Panc1 (cell line): ENCODE results near the gene ZCCHC24. TPM values are rescaled to one million over a fixed set of nuclear protein-coding genes. Genes with fewer than 3 reads are reported as not detected.

ENCODE experiments used
- ATAC-seq: fragments of 200-7000 bp; cut with Tn5 transposase; 2 replicates; pipeline ENCODE4 v1.9.1; 2020; ENCODE audit warnings: mild to moderate bottlenecking, moderate library complexity
- BruUV-seq: library from RNA; stranded (reverse); fragments of 400-500 nt; replicated peaks from 2 replicates; lab custom pipeline; 2021; lab: Mats Ljungman, UMichigan
- CTCF ChIA-PET: fragments of 300-600 bp; sonication (Branson Sonifier 250); formaldehyde crosslinking; loops from one replicate; lab custom pipeline; 2022; ENCODE audit warnings: antibody characterized with exemption; lab: Charles Lee
- POLR2A ChIA-PET: fragments of 300-600 bp; sonication (Branson Sonifier 250); formaldehyde crosslinking; loops from one replicate; lab custom pipeline; 2022; ENCODE audit warnings: antibody characterized with exemption; lab: Charles Lee
- DNase-seq: peaks from one replicate; pipeline ENCODE4 v3.0.0-alpha.2; 2010; ENCODE audit warnings: low read depth, low spot score
- H3K27ac ChIP-seq: 2 replicates; pipeline ENCODE4 v1.5.1; 2011; ENCODE audit warnings: mild to moderate bottlenecking, low read length, inconsistent platforms
- H3K27me3 ChIP-seq: fragments of 200-500 bp; sonication (Bioruptor generic); 2 replicates; pipeline ENCODE4 v1.6.0; 2014; ENCODE audit warnings: low read length, inconsistent platforms; ENCODE audit not compliant: control insufficient read depth, insufficient read depth
- H3K36me3 ChIP-seq: fragments of 200-500 bp; sonication (Bioruptor generic); 2 replicates; pipeline ENCODE4 v1.5.1; 2014; ENCODE audit warnings: inconsistent platforms, mild to moderate bottlenecking, low read length, moderate library complexity; ENCODE audit not compliant: control insufficient read depth, insufficient read depth
- H3K4me1 ChIP-seq: 2 replicates; pipeline ENCODE4 v1.5.1; 2011; ENCODE audit warnings: inconsistent platforms, mild to moderate bottlenecking, low read length, moderate library complexity; ENCODE audit not compliant: control insufficient read depth, insufficient read depth
- H3K4me3 ChIP-seq, 2 experiments: 2 replicates each; pipeline ENCODE4 v1.5.1; 2011 to 2012; ENCODE audit warnings: low read depth in 2 of 2, low read length in 2 of 2, mild to moderate bottlenecking in 2 of 2, inconsistent platforms in 1 of 2, moderate library complexity in 1 of 2
- H3K9me3 ChIP-seq: fragments of 200-500 bp; sonication (Bioruptor generic); 2 replicates; pipeline ENCODE4 v1.5.1; 2014; ENCODE audit warnings: low read depth, mild to moderate bottlenecking, inconsistent platforms, low read length, moderate library complexity; ENCODE audit not compliant: control insufficient read depth, insufficient read depth
- POLR2AphosphoS5 ChIP-seq: IDR thresholded peaks from 2 replicates; pipeline ENCODE4 v1.6.1; 2012; ENCODE audit warnings: mild to moderate bottlenecking, low read depth, low read length, moderate library complexity
- SIN3A ChIP-seq: IDR thresholded peaks from 2 replicates; pipeline ENCODE4 v1.6.1; 2012; ENCODE audit warnings: low read depth, mild to moderate bottlenecking, low read length, moderate library complexity, borderline replicate concordance; ENCODE audit not compliant: insufficient read depth
- TCF7L2 ChIP-seq: IDR thresholded peaks from 2 replicates; pipeline ENCODE4 v1.6.1; 2011; ENCODE audit warnings: mild to moderate bottlenecking, low read depth, low read length, inconsistent platforms
- in situ Hi-C: cut with HindIII; loops from 2 replicates; pipeline ENCODE4 v1.10.0; 2016; ENCODE audit warnings: low sequenced_read_pairs, low pct_unique_long_range_greater_than_20kb
- intact Hi-C: fragments of 100-400 bp; cut with micrococcal nuclease; formaldehyde crosslinking; loops from one replicate; pipeline ENCODE4 v1.10.0; 2022; ENCODE audit not compliant: unreplicated experiment
- total RNA-seq: library from RNA; stranded (reverse); gene quantifications from one replicate; pipeline ENCODE4 v1.2.1, GENCODE V29; 2021; ENCODE audit not compliant: unreplicated experiment
- TF ChIP-seq, protein P1 (sequence below): fragments of 450-650 bp; IDR thresholded peaks from 2 replicates; pipeline ENCODE4 v1.5.1; 2017; ENCODE audit warnings: mild to moderate bottlenecking
- TF ChIP-seq, protein P2 (sequence below), 2 experiments: IDR thresholded peaks; 2 replicates each; pipeline ENCODE4 v1.6.1; 2011 to 2012; ENCODE audit warnings: low read depth in 2 of 2, control low read depth in 1 of 2, low read length in 1 of 2, mild to moderate bottlenecking in 1 of 2, moderate library complexity in 1 of 2; ENCODE audit not compliant: insufficient read depth in 1 of 2

Gene ZCCHC24
- total RNA-seq, 1 experiment from 2014 or later, result 7.8 TPM

DNA sequence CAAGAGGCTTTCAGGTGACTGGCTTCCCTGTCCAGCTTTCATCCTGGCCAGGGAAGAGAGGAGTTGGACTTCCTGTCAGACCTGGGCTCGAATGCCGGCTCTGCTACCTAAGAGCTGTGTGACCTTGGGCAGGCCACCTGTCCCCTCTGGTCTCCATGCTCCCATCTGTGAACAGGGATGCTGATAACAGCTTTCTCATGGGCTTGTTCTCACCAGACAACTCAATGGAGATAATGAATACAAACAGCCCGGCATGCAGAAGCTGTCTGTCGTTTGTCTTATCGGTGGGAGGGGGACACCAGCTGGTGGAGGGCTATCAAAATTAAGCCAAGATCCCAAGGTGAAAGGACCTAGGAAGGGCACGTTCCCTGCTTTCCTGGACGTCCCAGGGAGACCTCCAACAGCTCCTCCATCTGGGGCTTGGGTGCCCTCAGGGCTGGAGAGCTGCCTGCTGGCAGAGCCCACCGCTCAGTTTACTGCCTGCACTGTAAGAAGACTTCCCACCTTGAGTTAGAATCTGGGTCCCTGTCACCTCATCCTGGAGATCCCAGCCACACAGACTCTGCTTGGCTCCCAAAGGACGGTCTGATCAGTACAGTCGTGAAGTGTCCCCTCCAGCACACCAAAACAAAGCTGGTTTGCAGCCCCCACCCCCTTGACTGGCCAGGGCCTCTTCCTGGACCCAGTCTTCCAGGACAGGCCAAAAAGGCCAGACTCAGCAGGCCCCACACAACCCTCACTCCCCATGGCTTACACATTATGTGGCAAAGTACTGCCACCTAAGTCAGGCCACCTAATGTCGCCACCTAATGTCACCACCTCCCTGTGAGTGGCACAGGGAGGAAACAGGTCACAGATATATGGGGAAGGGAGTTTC lies 57.2 kb downstream of the ZCCHC24 start:
- ChIA-PET POLR2A (no interaction called here), CTCF (interaction anchor here (0.6 kb wide), 1 partner anchor 97 kb away, joined by 5 read pairs; no protein-coding TSS in a partner anchor)
- intact Hi-C loops, result no loop called here
- DNase-seq (no peak), ATAC-seq (no peak; the same call in 1 of the 2 replicates)
- no peak overlapping the region for H3K27ac ChIP-seq
- no peaks in the 10 kb centered on the region for H3K4me1 ChIP-seq
- in situ Hi-C loops, result no loop called here
- H3K27me3 ChIP-seq, result no peaks in the 10 kb centered on the region
- TF ChIP-seq, protein P1, sequence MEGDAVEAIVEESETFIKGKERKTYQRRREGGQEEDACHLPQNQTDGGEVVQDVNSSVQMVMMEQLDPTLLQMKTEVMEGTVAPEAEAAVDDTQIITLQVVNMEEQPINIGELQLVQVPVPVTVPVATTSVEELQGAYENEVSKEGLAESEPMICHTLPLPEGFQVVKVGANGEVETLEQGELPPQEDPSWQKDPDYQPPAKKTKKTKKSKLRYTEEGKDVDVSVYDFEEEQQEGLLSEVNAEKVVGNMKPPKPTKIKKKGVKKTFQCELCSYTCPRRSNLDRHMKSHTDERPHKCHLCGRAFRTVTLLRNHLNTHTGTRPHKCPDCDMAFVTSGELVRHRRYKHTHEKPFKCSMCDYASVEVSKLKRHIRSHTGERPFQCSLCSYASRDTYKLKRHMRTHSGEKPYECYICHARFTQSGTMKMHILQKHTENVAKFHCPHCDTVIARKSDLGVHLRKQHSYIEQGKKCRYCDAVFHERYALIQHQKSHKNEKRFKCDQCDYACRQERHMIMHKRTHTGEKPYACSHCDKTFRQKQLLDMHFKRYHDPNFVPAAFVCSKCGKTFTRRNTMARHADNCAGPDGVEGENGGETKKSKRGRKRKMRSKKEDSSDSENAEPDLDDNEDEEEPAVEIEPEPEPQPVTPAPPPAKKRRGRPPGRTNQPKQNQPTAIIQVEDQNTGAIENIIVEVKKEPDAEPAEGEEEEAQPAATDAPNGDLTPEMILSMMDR, result no peak
- TF ChIP-seq POLR2AphosphoS5 (no peak), SIN3A (no peak), TCF7L2 (no peak)
- TF ChIP-seq, protein P2, sequence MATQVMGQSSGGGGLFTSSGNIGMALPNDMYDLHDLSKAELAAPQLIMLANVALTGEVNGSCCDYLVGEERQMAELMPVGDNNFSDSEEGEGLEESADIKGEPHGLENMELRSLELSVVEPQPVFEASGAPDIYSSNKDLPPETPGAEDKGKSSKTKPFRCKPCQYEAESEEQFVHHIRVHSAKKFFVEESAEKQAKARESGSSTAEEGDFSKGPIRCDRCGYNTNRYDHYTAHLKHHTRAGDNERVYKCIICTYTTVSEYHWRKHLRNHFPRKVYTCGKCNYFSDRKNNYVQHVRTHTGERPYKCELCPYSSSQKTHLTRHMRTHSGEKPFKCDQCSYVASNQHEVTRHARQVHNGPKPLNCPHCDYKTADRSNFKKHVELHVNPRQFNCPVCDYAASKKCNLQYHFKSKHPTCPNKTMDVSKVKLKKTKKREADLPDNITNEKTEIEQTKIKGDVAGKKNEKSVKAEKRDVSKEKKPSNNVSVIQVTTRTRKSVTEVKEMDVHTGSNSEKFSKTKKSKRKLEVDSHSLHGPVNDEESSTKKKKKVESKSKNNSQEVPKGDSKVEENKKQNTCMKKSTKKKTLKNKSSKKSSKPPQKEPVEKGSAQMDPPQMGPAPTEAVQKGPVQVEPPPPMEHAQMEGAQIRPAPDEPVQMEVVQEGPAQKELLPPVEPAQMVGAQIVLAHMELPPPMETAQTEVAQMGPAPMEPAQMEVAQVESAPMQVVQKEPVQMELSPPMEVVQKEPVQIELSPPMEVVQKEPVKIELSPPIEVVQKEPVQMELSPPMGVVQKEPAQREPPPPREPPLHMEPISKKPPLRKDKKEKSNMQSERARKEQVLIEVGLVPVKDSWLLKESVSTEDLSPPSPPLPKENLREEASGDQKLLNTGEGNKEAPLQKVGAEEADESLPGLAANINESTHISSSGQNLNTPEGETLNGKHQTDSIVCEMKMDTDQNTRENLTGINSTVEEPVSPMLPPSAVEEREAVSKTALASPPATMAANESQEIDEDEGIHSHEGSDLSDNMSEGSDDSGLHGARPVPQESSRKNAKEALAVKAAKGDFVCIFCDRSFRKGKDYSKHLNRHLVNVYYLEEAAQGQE (IDR thresholded peaks at IDR 0.05; ENCODE audit: insufficient read depth in 1 of 2, low read depth in 2 of 2, low read length in 1 of 2), result no peak
- H3K36me3 ChIP-seq, result no peaks in the 10 kb centered on the region
- no TSS peak for BruUV-seq
- H3K9me3 ChIP-seq, result no peaks in the 10 kb centered on the region
- H3K4me3 ChIP-seq, result no peak overlapping the region

DNA sequence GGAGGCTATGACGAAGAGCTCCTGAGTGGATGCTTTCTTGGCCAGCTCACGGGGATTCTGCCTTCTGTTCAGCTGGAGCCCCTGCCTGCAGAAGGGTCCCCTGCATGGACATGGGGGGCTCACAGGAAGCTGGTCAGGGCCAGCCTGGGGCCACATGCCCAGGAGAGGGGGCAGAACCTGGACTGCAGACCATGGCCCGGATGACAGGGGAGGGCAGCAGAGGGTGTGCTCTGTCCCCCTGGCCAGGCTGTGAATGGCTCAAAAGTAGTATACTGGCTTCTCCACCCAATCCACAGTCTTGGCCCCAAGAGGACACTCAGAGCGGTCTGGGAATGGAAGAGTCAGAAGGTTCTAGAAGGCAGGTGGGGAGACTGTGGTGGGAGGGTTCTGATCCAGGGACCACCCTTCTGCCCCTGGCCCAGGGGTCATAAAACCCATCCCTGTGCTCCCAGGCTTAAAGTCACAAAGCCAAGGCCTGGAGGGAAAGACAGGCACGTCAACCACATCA lies 57.9 kb downstream of the ZCCHC24 start:
- no peak overlapping the region for H3K4me3 ChIP-seq
- H3K4me1 ChIP-seq, result no peaks in the 10 kb centered on the region
- no peak for ATAC-seq
- intact Hi-C loops (no loop called here), in situ Hi-C loops (no loop called here)
- POLR2A ChIA-PET, result no interaction called here
- BruUV-seq, result no TSS peak
- H3K9me3 ChIP-seq, result no peaks in the 10 kb centered on the region
- DNase-seq, result no peak
- H3K27me3 ChIP-seq, result no peaks in the 10 kb centered on the region
- CTCF ChIA-PET, result no interaction called here
- no peak overlapping the region for H3K27ac ChIP-seq
- no peak for TF ChIP-seq SIN3A
- TF ChIP-seq, protein P1, result no peak
- TF ChIP-seq, protein P2 (IDR thresholded peaks at IDR 0.05; ENCODE audit: insufficient read depth in 1 of 2, low read depth in 2 of 2, low read length in 1 of 2), result no peak
- TF ChIP-seq TCF7L2, result no peak
- no peak for TF ChIP-seq POLR2AphosphoS5
- H3K36me3 ChIP-seq, result no peaks in the 10 kb centered on the region
